Measurements from ENCODE around the gene MAP2K6.

GRCh38 chr17:69547947-69548346 lies 133.4 kb downstream of the MAP2K6 start:
- TF ChIP-seq EZH2phosphoT487 (IDR thresholded peaks at IDR 0.05; ENCODE audit: borderline replicate concordance, low read length) = no peak
- TF ChIP-seq CTCF (conservative IDR thresholded peaks at IDR 0.05; ENCODE audit: low read depth, low read length) = no peak

Measured in PC-3 (cell line).